NCI-H1092 (cell line): ENCODE data around the gene CD81.
"Not testable (repeated sequence)": the region's sequence is repeated elsewhere in the genome, so short reads cannot be mapped to it uniquely, and the experiment has no call there.

Experiments
- DNase-seq: peaks from one replicate; lab custom pipeline; 2025; lab: John Stamatoyannopoulos, UW

CD81 gene

GRCh38 chr11:2376751-2377451, at the start of gene CD81:
Gene CD81, plus strand, starts transcription at chr11:2377310. Its CDS starts 240 bp downstream, at chr11:2377550.
- no peak for DNase-seq

- DNase-seq, result no peak
Measured at GRCh38 chr11:2328021-2328420, 49.1 kb upstream of the CD81 start.

- DNase-seq, result no peak
Measured at GRCh38 chr11:2328656-2329354, 48.3 kb upstream of the CD81 start.

- no peak for DNase-seq
Measured at GRCh38 chr11:2329551-2329950, 47.6 kb upstream of the CD81 start.

GRCh38 chr11:2330696-2331095, 46.4 kb upstream of the CD81 start:
- DNase-seq, result no peak

- no peak for DNase-seq
Measured at GRCh38 chr11:2331404-2331803, 45.7 kb upstream of the CD81 start.

- not testable (repeated sequence) for DNase-seq
Measured at GRCh38 chr11:2332569-2332968, 44.5 kb upstream of the CD81 start.

- not testable (repeated sequence) for DNase-seq
Measured at GRCh38 chr11:2333486-2334205, 43.5 kb upstream of the CD81 start.

- DNase-seq, result not testable (repeated sequence)
Measured at GRCh38 chr11:2335286-2335685, 41.8 kb upstream of the CD81 start.

GRCh38 chr11:2338760-2339159, 38.4 kb upstream of the CD81 start:
- not testable (repeated sequence) for DNase-seq

GRCh38 chr11:2342557-2342956, 34.6 kb upstream of the CD81 start:
- no peak for DNase-seq

- DNase-seq, result no peak
Measured at GRCh38 chr11:2342981-2343380, 34.1 kb upstream of the CD81 start.

GRCh38 chr11:2343502-2343901, 33.6 kb upstream of the CD81 start:
- DNase-seq, result no peak

GRCh38 chr11:2345050-2345449, 32.1 kb upstream of the CD81 start:
- DNase-seq, result no peak

- DNase-seq, result no peak
Measured at GRCh38 chr11:2346014-2346413, 31.1 kb upstream of the CD81 start.

- no peak for DNase-seq
Measured at GRCh38 chr11:2346586-2347307, 30.4 kb upstream of the CD81 start.

GRCh38 chr11:2347308-2347830, 29.7 kb upstream of the CD81 start:
- no peak for DNase-seq

GRCh38 chr11:2348986-2349385, 28.1 kb upstream of the CD81 start:
- no peak for DNase-seq

- DNase-seq, result no peak
Measured at GRCh38 chr11:2351701-2352100, 25.4 kb upstream of the CD81 start.

GRCh38 chr11:2352420-2352819, 24.7 kb upstream of the CD81 start:
- no peak for DNase-seq

GRCh38 chr11:2355000-2355644, 22.0 kb upstream of the CD81 start:
- no peak for DNase-seq

GRCh38 chr11:2357246-2357645, 19.9 kb upstream of the CD81 start:
- DNase-seq, result no peak
